Endothelial cell of umbilical vein (primary cell): ENCODE measurements around the gene TMBIM6. TPM values are rescaled to one million over a fixed set of nuclear protein-coding genes. Genes with fewer than 3 reads are reported as not detected.

Experiments used
- BruUV-seq: library from RNA; stranded (reverse); fragments of 400-500 nt; replicated peaks from 2 replicates; lab custom pipeline; 2021; lab: Mats Ljungman, UMichigan
- CTCF ChIA-PET: fragments of 300-600, 350-600 bp; sonication (Branson Sonifier 250); formaldehyde crosslinking; loops from one replicate; lab custom pipeline; 2021; ENCODE audit warnings: antibody characterized with exemption, inconsistent platforms; lab: Charles Lee
- POLR2A ChIA-PET: fragments of 300-600, 350-600 bp; sonication (Branson Sonifier 250); formaldehyde crosslinking; loops from one replicate; lab custom pipeline; 2021; ENCODE audit warnings: antibody characterized with exemption, inconsistent platforms; lab: Charles Lee
- DNase-seq: peaks from one replicate; pipeline ENCODE4 v3.0.0-alpha.2; 2011; ENCODE audit warnings: low read depth, low spot score
- FAIRE-seq: peaks from 2 replicates; lab custom pipeline; 2011; peaks lifted over from hg19 to GRCh38; lab: Jason Lieb, UNC
- H2AFZ ChIP-seq: 2 replicates; pipeline ENCODE4 v1.6.0; 2012; ENCODE audit warnings: low read depth, low read length, control low read depth, inconsistent platforms
- H3K27ac ChIP-seq: 2 replicates; pipeline ENCODE4 v1.5.1; 2011; ENCODE audit warnings: low read depth, mild to moderate bottlenecking, control low read depth, low read length, moderate library complexity; ENCODE audit not compliant: insufficient read depth
- H3K27me3 ChIP-seq, 2 experiments: 2 replicates each; pipeline versions ENCODE4 v1.6.0 to v1.6.1; 2011; ENCODE audit warnings: low read length in 2 of 2, mixed read lengths in 1 of 2; ENCODE audit not compliant: control insufficient read depth in 2 of 2, insufficient read depth in 2 of 2
- H3K36me3 ChIP-seq, 2 experiments: 2 replicates in 1 of 2; 3 replicates in 1 of 2; pipeline ENCODE4 v1.5.1; 2011; ENCODE audit warnings: low read length in 2 of 2, mild to moderate bottlenecking in 1 of 2, moderate library complexity in 1 of 2; ENCODE audit not compliant: control insufficient read depth in 2 of 2, insufficient read depth in 2 of 2; ENCODE audit errors: extremely low read depth in 1 of 2
- H3K4me1 ChIP-seq: 3 replicates; pipeline ENCODE4 v1.5.1; 2011; ENCODE audit warnings: mild to moderate bottlenecking, low read length; ENCODE audit not compliant: control insufficient read depth, insufficient read depth; ENCODE audit errors: extremely low read depth
- H3K4me2 ChIP-seq: 2 replicates; pipeline ENCODE4 v1.6.1; 2011; ENCODE audit warnings: low read length, control low read depth, mixed read lengths; ENCODE audit not compliant: insufficient read depth
- H3K4me3 ChIP-seq, 3 experiments: fragments of 200-600 bp in 1 of 3; sonication (generic), shearing (Covaris generic) in 1 of 3; replicated peaks in 1 of 3; 2 replicates each; pipeline ENCODE4 v1.5.1; 2011 to 2016; ENCODE audit warnings: control low read depth in 3 of 3, low read length in 3 of 3, mild to moderate bottlenecking in 2 of 3, inconsistent platforms in 1 of 3, low read depth in 1 of 3, moderate library complexity in 1 of 3; ENCODE audit not compliant: insufficient read depth in 1 of 3
- H3K79me2 ChIP-seq: 2 replicates; pipeline ENCODE4 v1.6.0; 2012; ENCODE audit warnings: low read length, inconsistent platforms; ENCODE audit not compliant: control insufficient read depth, insufficient read depth
- H3K9ac ChIP-seq: replicated peaks from 2 replicates; pipeline ENCODE3; 2011; ENCODE audit warnings: low read length, control low read depth; ENCODE audit not compliant: insufficient read depth; ENCODE audit errors: extremely low read depth
- H3K9me1 ChIP-seq: replicated peaks from 3 replicates; pipeline ENCODE4 v1.6.0; 2011; ENCODE audit warnings: mild to moderate bottlenecking, low read length; ENCODE audit not compliant: control insufficient read depth, insufficient read depth; ENCODE audit errors: extremely low read depth
- H3K9me3 ChIP-seq: replicated peaks from 2 replicates; pipeline ENCODE4 v1.5.1; 2012; ENCODE audit warnings: low read length, inconsistent platforms; ENCODE audit not compliant: control insufficient read depth, insufficient read depth
- H4K20me1 ChIP-seq: replicated peaks from 2 replicates; pipeline ENCODE3; 2011; ENCODE audit warnings: mild to moderate bottlenecking, low read length; ENCODE audit not compliant: control insufficient read depth, insufficient read depth; ENCODE audit errors: extremely low read depth
- EZH2 ChIP-seq: IDR thresholded peaks from 2 replicates; pipeline ENCODE4 v1.6.1; 2012; ENCODE audit warnings: borderline replicate concordance, low read depth, mild to moderate bottlenecking, moderate library complexity, low read length, inconsistent platforms; ENCODE audit not compliant: severe bottlenecking
- FOS ChIP-seq: IDR thresholded peaks from 2 replicates; pipeline ENCODE4 v1.6.1; 2011; ENCODE audit warnings: mild to moderate bottlenecking, low read length, moderate library complexity, borderline replicate concordance; ENCODE audit not compliant: insufficient read depth
- GATA2 ChIP-seq: IDR thresholded peaks from 2 replicates; pipeline ENCODE4 v1.7.0; 2011; ENCODE audit warnings: low read depth, mild to moderate bottlenecking, moderate library complexity, mixed read lengths, low read length; ENCODE audit not compliant: insufficient read length, insufficient read depth
- JUN ChIP-seq: IDR thresholded peaks from 2 replicates; pipeline ENCODE4 v1.6.1; 2011; ENCODE audit warnings: borderline replicate concordance, low read depth; ENCODE audit not compliant: insufficient read length, insufficient read depth
- MYC ChIP-seq: IDR thresholded peaks from one replicate; pipeline ENCODE4 v1.6.1; 2011; ENCODE audit warnings: mild to moderate bottlenecking, low read depth, low read length
- POLR2A ChIP-seq: IDR thresholded peaks from 2 replicates; pipeline ENCODE4 v1.6.1; 2012; ENCODE audit warnings: low read depth, mild to moderate bottlenecking, control low read depth, low read length
- POLR2AphosphoS5 ChIP-seq: IDR thresholded peaks from 2 replicates; pipeline ENCODE4 v1.6.1; 2012; ENCODE audit warnings: low read depth, mild to moderate bottlenecking, control low read depth, low read length, moderate library complexity; ENCODE audit not compliant: insufficient read depth
- dilution Hi-C: fragments of 300-500 bp; cut with MboI; formaldehyde crosslinking; loops from one replicate; pipeline ENCODE4 v1.15.0; 2019; ENCODE audit warnings: low sequenced_read_pairs; ENCODE audit not compliant: extremely low pct_ligation_motif_present
- intact Hi-C: fragments of 100-400 bp; cut with micrococcal nuclease; formaldehyde crosslinking; loops from one replicate; pipeline ENCODE4 v1.10.0; 2022
- polyA plus RNA-seq, 4 experiments: library from polyadenylated mRNA; depleted of rRNA in 3 of 4; stranded (reverse) in 3 of 4; unstranded in 1 of 4; fragments of >200 nt; gene quantifications; 2 replicates each; pipeline versions ENCODE4 v1.2.1 to v1.2.3, GENCODE V29; 2011 to 2012; ENCODE audit warnings: missing spikeins in 1 of 4
- total RNA-seq: library from RNA; stranded (reverse); gene quantifications from 2 replicates; pipeline ENCODE4 v1.2.3, GENCODE V29; 2021
- TF ChIP-seq, protein P1 (sequence below): IDR thresholded peaks from 2 replicates; pipeline ENCODE4 v1.6.1; 2011; ENCODE audit not compliant: insufficient read depth, insufficient read length
- TF ChIP-seq, protein P2 (sequence below), 2 donors: IDR thresholded peaks; 1 replicate in 1 of 2; 2 replicates in 1 of 2; pipeline ENCODE4 v1.5.1; 2011; ENCODE audit warnings: low read length in 2 of 2, mild to moderate bottlenecking in 2 of 2, moderate library complexity in 2 of 2, control low read depth in 1 of 2, inconsistent platforms in 1 of 2, low read depth in 1 of 2; ENCODE audit not compliant: insufficient read depth in 1 of 2; ENCODE audit errors: extremely low read depth in 1 of 2

TMBIM6 gene
- total and polyA plus RNA-seq, 2 donors (not counting 3 experiments of a cell fraction or from before 2014, with no cell fraction given), result 393 to 579 TPM

DNA sequence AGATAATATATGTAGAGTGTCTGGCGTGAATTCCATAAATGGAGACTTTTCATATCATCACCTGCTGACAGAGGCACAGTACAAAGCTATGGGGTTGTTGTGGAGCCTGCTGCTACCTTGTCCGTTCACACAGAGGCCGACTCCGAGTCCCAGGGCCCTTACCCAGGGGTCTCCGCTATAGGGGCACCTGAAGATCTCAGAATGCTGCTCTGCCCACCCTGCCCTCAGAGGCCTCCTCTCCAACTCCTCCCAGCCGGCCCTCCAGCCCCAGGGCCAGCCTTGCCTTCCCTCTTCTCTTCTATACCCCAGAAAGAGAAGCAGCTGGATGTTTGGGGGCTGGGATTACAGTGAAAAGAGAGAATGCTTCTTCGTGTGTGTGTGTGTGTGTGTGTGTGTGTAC is 65.5 kb downstream of the TMBIM6 start:
- CTCF ChIA-PET, result no interaction called here
- Histone ChIP-seq H3K27ac (no peak overlapping the region), H2AFZ (no peak overlapping the region), H3K27me3 (no peaks in the 10 kb centered on the region), H3K79me2 (no peaks in the 10 kb centered on the region), H3K9me3 (no peaks in the 10 kb centered on the region), H3K4me1 (no peaks in the 10 kb centered on the region), H3K9ac (no peak overlapping the region), H3K36me3 (peaks cover 11 to 34% of the 10 kb centered on the region in 2 experiments), H4K20me1 (no peaks in the 10 kb centered on the region), H3K4me2 (no peak overlapping the region), H3K9me1 (no peaks in the 10 kb centered on the region), H3K4me3 (no peak overlapping the region)
- no peak for FAIRE-seq
- POLR2A ChIA-PET, result no interaction called here
- dilution Hi-C loops, result no loop called here
- BruUV-seq, result no TSS peak
- intact Hi-C loops, result no loop called here
- no peak for DNase-seq
- TF ChIP-seq, protein P1, sequence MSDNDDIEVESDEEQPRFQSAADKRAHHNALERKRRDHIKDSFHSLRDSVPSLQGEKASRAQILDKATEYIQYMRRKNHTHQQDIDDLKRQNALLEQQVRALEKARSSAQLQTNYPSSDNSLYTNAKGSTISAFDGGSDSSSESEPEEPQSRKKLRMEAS, result no peak
- no peak for TF ChIP-seq JUN
- no peak for TF ChIP-seq POLR2A
- no peak for TF ChIP-seq GATA2
- no peak for TF ChIP-seq POLR2AphosphoS5
- no peak for TF ChIP-seq EZH2
- TF ChIP-seq MYC, result no peak
- TF ChIP-seq, protein P2, sequence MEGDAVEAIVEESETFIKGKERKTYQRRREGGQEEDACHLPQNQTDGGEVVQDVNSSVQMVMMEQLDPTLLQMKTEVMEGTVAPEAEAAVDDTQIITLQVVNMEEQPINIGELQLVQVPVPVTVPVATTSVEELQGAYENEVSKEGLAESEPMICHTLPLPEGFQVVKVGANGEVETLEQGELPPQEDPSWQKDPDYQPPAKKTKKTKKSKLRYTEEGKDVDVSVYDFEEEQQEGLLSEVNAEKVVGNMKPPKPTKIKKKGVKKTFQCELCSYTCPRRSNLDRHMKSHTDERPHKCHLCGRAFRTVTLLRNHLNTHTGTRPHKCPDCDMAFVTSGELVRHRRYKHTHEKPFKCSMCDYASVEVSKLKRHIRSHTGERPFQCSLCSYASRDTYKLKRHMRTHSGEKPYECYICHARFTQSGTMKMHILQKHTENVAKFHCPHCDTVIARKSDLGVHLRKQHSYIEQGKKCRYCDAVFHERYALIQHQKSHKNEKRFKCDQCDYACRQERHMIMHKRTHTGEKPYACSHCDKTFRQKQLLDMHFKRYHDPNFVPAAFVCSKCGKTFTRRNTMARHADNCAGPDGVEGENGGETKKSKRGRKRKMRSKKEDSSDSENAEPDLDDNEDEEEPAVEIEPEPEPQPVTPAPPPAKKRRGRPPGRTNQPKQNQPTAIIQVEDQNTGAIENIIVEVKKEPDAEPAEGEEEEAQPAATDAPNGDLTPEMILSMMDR (IDR thresholded peaks at IDR 0.05; ENCODE audit: extremely low read depth in 1 of 2, insufficient read depth in 1 of 2, low read depth in 1 of 2, low read length in 2 of 2), result no peak
- no peak for TF ChIP-seq FOS
